ENCODE results near the gene SEPTIN2. TPM values are rescaled to one million over a fixed set of nuclear protein-coding genes. Genes with fewer than 3 reads are reported as not detected.

SEPTIN2 gene
- total RNA-seq, 1 donor from 2014 or later, result 187 TPM

GRCh38 chr2:241330616-241330981, 14.9 kb downstream of the SEPTIN2 start:
- no peak for DNase-seq
- TF ChIP-seq CTCF (IDR thresholded peaks at IDR 0.05; ENCODE audit: borderline replicate concordance), result no peak
- no peaks in the 10 kb centered on the region for H3K9me3 ChIP-seq (replicated peaks)
- no peaks in the 10 kb centered on the region for H3K4me1 ChIP-seq
- H3K27me3 ChIP-seq (ENCODE audit: low read depth), result no peaks in the 10 kb centered on the region
- no peak overlapping the region for H3K4me3 ChIP-seq
- peaks cover 52% of the 10 kb centered on the region for H3K36me3 ChIP-seq
- intact Hi-C loops (cut with micrococcal nuclease), result no loop called here
- no peak overlapping the region for H3K27ac ChIP-seq (replicated peaks)

GRCh38 chr2:241334813-241335212, 19.1 kb downstream of the SEPTIN2 start:
- Histone ChIP-seq H3K4me3 (no peak overlapping the region), H3K4me1 (peaks cover 6% of the 10 kb centered on the region), H3K27ac (replicated peaks) (no peak overlapping the region), H3K9me3 (replicated peaks) (no peaks in the 10 kb centered on the region), H3K27me3 (ENCODE audit: low read depth) (no peaks in the 10 kb centered on the region), H3K36me3 (peaks cover 47% of the 10 kb centered on the region)
- intact Hi-C loops (cut with micrococcal nuclease), result no loop called here
- TF ChIP-seq CTCF (IDR thresholded peaks at IDR 0.05; ENCODE audit: borderline replicate concordance), result no peak
- DNase-seq, result no peak

GRCh38 chr2:241339839-241340630, 24.3 kb downstream of the SEPTIN2 start:
- Histone ChIP-seq H3K36me3 (peaks cover 73% of the 10 kb centered on the region), H3K4me3 (no peak overlapping the region), H3K27ac (replicated peaks) (peak overlapping the region; percentile 21), H3K4me1 (peaks cover 16% of the 10 kb centered on the region), H3K27me3 (ENCODE audit: low read depth) (no peaks in the 10 kb centered on the region), H3K9me3 (replicated peaks) (no peaks in the 10 kb centered on the region)
- intact Hi-C loops (cut with micrococcal nuclease), result no loop called here
- TF ChIP-seq CTCF (IDR thresholded peaks at IDR 0.05; ENCODE audit: borderline replicate concordance), result no peak
- no peak for DNase-seq

DNA sequence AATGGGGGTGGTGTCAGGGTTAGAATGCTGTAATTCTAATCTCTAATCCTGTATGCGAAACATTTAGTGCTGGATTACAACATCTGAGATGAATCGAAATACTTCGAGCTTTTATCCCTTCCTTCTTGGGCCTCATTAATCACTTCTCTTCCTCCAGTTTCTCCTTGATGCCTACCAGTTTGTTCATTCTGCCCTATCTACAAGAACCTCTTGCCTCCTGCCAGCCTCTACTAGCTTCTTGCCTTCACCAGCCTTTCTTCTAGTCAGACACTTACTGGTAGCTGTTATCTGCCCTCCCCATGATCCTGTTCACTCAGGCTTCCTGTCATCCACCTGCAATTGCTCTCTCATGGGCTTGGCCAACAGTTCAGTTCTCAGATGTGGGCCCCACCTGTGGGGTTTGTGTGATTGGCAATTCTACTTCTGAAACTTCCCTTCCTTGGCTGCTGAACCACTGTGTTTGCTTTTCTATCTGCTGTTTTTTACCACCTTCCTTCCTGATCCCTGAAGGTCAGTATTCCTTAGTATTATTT, 25.0 kb downstream of the SEPTIN2 start:
- intact Hi-C loops (cut with micrococcal nuclease), result no loop called here
- H3K36me3 ChIP-seq, result peaks cover 73% of the 10 kb centered on the region
- TF ChIP-seq CTCF (IDR thresholded peaks at IDR 0.05; ENCODE audit: borderline replicate concordance), result no peak

DNA sequence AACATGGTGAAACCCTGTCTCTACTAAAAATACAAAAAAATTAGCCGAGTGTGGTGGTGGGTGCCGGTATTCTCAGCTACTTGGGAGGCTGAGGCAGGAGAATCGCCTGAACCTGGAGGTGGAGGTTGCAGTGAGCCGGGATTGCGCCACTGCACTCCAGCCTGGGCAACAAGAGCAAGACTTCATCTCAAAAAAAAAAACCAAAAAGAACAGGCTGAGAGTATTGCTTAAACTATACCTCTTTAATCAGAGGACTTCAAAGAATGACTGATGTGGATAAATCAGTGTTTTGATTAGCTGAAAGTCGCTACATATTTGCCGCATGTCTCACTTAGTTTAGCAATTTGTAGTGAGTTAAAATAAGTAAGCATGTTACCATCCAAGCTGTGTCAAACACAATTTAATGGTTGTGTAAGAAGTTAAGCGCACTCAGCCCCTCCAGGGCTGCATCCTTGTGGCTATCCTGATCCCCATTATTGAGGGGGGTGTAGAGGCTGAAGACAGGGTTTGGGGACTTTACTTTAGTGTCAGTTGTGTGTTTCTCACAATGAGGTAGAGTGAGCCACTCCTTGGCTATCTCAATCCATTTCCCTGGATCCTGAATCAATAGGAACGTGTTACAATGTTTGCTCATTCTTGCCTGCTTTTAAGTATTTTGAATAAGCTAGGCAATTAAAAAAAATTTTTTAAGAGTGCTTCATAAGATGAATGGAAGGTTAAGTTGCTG, 29.4 kb downstream of the SEPTIN2 start:
- Histone ChIP-seq H3K4me3 (no peak overlapping the region), H3K27ac (replicated peaks) (no peak overlapping the region), H3K4me1 (peaks cover 8% of the 10 kb centered on the region), H3K36me3 (peaks cover 86% of the 10 kb centered on the region), H3K9me3 (replicated peaks) (no peaks in the 10 kb centered on the region), H3K27me3 (ENCODE audit: low read depth) (no peaks in the 10 kb centered on the region)
- DNase-seq, result no peak
- intact Hi-C loops (cut with micrococcal nuclease), result no loop called here
- TF ChIP-seq CTCF (IDR thresholded peaks at IDR 0.05; ENCODE audit: borderline replicate concordance), result no peak

More for the DNA sequence above, 25.0 kb downstream of the SEPTIN2 start:
- H3K27ac ChIP-seq (replicated peaks), result no peak overlapping the region
- H3K4me1 ChIP-seq, result peaks cover 16% of the 10 kb centered on the region
- no peak overlapping the region for H3K4me3 ChIP-seq
- no peaks in the 10 kb centered on the region for H3K27me3 ChIP-seq (ENCODE audit: low read depth)
- DNase-seq, result no peak
- no peaks in the 10 kb centered on the region for H3K9me3 ChIP-seq (replicated peaks)

Data from left ventricle myocardium inferior (tissue), 1 donor.